Kidney epithelial cell (primary cell): ENCODE data around the gene KCNMB2. TPM values are rescaled to one million over a fixed set of nuclear protein-coding genes. Genes with fewer than 3 reads are reported as not detected.

ENCODE experiments used
- DNase-seq: peaks from one replicate; pipeline ENCODE4 v3.0.0-alpha.2; 2010; ENCODE audit warnings: low read depth
- H3K27me3 ChIP-seq: 2 replicates; pipeline ENCODE4 v1.6.0; 2011; ENCODE audit warnings: low read length; ENCODE audit not compliant: control insufficient read depth, insufficient read depth
- H3K36me3 ChIP-seq: 2 replicates; pipeline ENCODE4 v1.5.1; 2011; ENCODE audit warnings: low read length; ENCODE audit not compliant: control insufficient read depth, insufficient read depth
- H3K4me3 ChIP-seq: 2 replicates; pipeline ENCODE4 v1.5.1; 2011; ENCODE audit warnings: low read depth, mild to moderate bottlenecking, control low read depth, low read length
- CTCF ChIP-seq: IDR thresholded peaks from 2 replicates; pipeline ENCODE4 v1.5.1; 2011; ENCODE audit warnings: mild to moderate bottlenecking, moderate library complexity, low read length, control low read depth, inconsistent platforms; ENCODE audit not compliant: insufficient read depth, poor library complexity, severe bottlenecking
- total RNA-seq: library from RNA; depleted of rRNA; stranded (reverse); fragments of >200 nt; gene quantifications from 2 replicates; pipeline ENCODE4 v1.2.3, GENCODE V29; 2015

Gene KCNMB2
- total RNA-seq, 1 donor from 2014 or later = 3.6 TPM

- Histone ChIP-seq H3K36me3 (no peaks in the 10 kb centered on the region), H3K4me3 (no peak overlapping the region), H3K27me3 (no peaks in the 10 kb centered on the region)
- no peak for DNase-seq
- TF ChIP-seq CTCF = no peak
Observed at GRCh38 chr3:178532476-178532875, 3.8 kb upstream of the KCNMB2 start.

- Histone ChIP-seq H3K4me3 (no peak overlapping the region), H3K27me3 (no peaks in the 10 kb centered on the region), H3K36me3 (no peaks in the 10 kb centered on the region)
- DNase-seq = no peak
- no peak for TF ChIP-seq CTCF
Observed at GRCh38 chr3:178537122-178537705, 978 bp downstream of the KCNMB2 start.

GRCh38 chr3:178538056-178538455 lies 1.8 kb downstream of the KCNMB2 start:
- DNase-seq = no peak
- Histone ChIP-seq H3K4me3 (no peak overlapping the region), H3K27me3 (no peaks in the 10 kb centered on the region), H3K36me3 (no peaks in the 10 kb centered on the region)
- TF ChIP-seq CTCF = no peak

- Histone ChIP-seq H3K36me3 (no peaks in the 10 kb centered on the region), H3K27me3 (no peaks in the 10 kb centered on the region), H3K4me3 (no peak overlapping the region)
- no peak for DNase-seq
- no peak for TF ChIP-seq CTCF
Observed at GRCh38 chr3:178540184-178540583, 3.9 kb downstream of the KCNMB2 start.

- H3K27me3 ChIP-seq = no peaks in the 10 kb centered on the region
Observed at GRCh38 chr3:178545337-178545736, 9.1 kb downstream of the KCNMB2 start.

More at GRCh38 chr3:178545337-178545736, 9.1 kb downstream of the KCNMB2 start:
- DNase-seq = no peak
- Histone ChIP-seq H3K36me3 (no peaks in the 10 kb centered on the region), H3K4me3 (no peak overlapping the region)
- no peak for TF ChIP-seq CTCF
